ENCODE results near the gene IGSF9B.

Gene IGSF9B

DNA sequence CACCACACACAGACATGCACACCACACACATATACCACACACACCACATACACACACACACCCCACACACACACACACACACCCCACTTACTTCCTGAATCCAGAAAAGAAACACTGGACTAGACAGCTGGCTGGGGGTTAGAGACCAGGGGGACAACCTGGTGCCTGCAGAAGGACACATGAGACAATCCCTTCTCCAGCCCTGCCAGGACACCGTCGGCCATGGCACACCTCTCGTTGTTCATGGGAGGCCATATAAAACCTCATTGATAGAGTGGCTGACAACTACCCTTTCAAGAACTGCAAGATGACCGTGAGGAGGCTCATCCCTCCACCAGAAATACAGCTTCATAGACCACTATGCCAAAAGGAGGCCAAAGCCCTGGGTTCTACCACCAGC lies 54.3 kb downstream of the IGSF9B start:
- in situ Hi-C loops (cut with HindIII; ENCODE audit: low sequenced_read_pairs) = no loop called here

GRCh38 chr11:133901999-133902398 lies 54.8 kb downstream of the IGSF9B start:
- in situ Hi-C loops (cut with HindIII; ENCODE audit: low sequenced_read_pairs) = no loop called here

GRCh38 chr11:133901316-133901715 lies 55.5 kb downstream of the IGSF9B start:
- in situ Hi-C loops (cut with HindIII; ENCODE audit: low sequenced_read_pairs) = no loop called here

DNA sequence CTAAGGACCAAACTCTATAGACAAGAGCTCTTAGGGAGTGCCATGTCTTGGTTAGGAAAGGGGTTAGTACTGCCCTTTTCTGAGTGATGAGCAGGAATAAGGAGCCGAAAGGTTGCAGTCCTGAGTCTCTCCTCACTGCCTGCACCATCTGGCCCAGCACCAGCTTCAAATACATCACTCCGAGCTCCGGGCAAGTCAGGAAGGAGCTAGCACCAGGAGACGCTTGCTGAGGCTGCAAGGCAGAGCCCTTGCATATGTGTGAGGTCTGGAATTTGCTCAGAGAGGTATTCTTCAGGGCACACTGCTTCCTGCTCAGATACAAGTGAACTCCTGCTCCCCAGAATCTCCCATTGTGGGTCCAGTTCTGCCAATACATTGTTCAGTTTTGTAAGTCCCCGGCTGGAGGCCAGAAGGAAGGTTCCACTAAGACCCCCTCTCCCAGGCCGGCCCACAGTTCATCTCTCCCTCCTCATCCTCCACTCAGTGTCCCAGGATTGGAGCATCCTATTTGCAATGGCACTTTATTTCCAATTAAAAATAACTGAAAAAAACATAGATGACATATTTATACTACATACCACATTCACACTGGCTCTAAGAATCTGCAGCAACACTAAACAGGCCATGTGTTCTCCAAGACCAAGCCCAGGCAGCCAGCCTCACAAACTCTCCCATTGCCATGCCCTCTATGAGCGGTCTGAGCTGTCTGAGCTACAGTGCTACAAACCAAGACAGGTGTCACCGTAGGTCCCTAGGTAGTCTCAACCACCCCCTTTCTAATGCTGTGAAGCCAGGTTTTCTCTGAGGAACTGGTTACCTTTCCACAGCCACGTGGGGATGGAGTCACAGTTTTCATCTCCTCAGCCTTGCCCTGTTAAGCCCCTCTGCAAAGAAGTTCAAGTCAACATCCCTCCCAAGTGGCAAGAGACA lies 56.3 kb downstream of the IGSF9B start:
- in situ Hi-C loops (cut with HindIII; ENCODE audit: low sequenced_read_pairs) = no loop called here

DNA sequence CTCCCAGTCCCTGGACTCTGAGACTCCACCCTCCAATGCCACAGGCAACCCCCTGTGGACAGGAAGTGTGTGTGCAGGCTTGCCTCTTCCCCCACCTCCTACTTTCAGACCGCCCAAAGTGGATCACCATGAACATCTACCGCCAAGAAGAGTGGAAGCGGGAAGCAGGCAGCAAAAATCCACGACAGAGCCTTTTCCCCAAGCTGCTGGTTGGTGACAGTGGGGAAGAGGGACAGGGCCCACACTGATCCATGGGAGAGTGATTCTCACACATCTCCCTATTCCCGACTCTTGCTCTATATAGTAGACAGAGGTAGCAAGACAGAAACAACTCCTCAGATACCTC lies 58.0 kb downstream of the IGSF9B start:
- in situ Hi-C loops (cut with HindIII; ENCODE audit: low sequenced_read_pairs) = no loop called here

DNA sequence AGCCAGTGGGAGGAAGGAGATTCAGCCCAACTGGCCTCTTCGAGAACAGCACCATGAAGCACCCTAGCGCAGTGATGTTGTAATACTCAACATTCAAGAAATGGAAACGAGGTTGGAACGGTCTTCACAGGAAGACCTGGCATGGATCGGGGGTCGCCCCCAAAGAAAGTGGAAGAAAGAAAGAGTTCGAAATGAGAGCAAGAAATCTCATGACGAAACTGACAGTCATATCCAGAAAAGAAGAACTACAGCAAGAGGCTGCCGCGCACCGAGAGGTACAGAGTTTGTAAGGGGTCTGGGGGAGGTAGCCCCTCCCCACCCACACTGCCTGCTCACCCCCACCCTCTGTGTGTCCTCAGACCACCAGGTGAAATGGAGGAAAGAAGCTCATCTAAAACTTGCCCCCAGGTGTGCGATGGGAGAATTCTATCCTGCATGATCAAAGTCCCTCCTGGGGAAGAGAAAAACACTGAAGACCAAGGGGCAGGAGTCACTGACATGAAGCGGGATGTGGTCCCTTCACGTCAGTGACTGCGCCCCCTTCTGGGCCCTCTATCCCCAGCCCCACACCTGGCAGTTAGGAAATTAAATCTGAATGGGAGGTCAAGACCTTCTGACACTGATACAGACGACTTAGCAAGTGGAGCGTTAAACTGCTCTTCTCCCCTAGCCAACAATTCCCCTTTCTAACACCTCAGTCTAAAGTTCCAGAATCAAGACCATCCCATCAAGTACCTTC lies 58.6 kb downstream of the IGSF9B start:
- in situ Hi-C loops (cut with HindIII; ENCODE audit: low sequenced_read_pairs) = no loop called here

GRCh38 chr11:133897331-133897650 lies 59.5 kb downstream of the IGSF9B start:
- in situ Hi-C loops (cut with HindIII; ENCODE audit: low sequenced_read_pairs) = no loop called here

- in situ Hi-C loops (cut with HindIII; ENCODE audit: low sequenced_read_pairs) = no loop called here
These were observed 60.0 kb downstream of the IGSF9B start for GRCh38 chr11:133896642-133897330.

GRCh38 chr11:133896028-133896427 lies 60.7 kb downstream of the IGSF9B start:
- in situ Hi-C loops (cut with HindIII; ENCODE audit: low sequenced_read_pairs) = no loop called here

DNA sequence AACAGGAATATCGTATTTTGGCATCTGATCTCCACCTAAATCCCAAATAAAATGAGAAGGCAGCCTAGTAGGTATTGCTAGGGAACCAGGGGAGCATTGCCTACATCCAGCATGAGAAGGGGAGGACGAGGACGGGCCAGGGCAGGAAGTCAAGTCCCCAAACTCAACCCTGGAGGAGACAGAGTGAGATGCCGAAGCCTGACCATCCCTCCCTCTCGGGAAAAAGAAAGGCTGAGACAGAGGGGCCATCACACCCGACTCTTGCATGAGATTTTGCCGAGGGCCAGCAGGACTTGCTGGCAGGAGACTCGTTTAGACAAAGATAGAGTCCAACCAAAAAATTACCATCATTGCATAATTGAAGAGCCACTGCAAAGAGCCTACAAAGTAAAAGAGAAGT lies 61.2 kb downstream of the IGSF9B start:
- in situ Hi-C loops (cut with HindIII; ENCODE audit: low sequenced_read_pairs) = no loop called here

GRCh38 chr11:133895061-133895479 lies 61.7 kb downstream of the IGSF9B start:
- in situ Hi-C loops (cut with HindIII; ENCODE audit: low sequenced_read_pairs) = no loop called here

DNA sequence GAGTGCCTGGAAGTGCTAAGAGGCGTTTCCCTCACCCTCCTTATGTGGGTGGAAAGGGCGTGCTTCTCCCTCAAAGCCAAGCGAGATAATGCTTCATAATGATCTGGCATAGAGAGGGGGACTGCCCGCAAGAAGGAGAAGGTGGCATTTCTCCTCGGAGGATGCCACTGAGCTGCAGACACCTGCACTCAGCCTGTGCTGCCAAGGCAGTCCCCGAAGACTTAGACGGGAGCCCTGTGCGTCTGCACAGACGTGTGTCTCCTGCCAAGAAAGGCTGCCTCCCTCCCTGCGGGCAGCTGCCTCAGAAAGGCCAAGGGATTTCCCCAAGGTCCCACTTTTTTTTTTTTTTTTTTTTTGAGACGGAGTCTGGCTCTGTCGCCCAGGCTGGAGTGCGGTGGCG lies 63.4 kb downstream of the IGSF9B start:
- in situ Hi-C loops (cut with HindIII; ENCODE audit: low sequenced_read_pairs) = no loop called here

- in situ Hi-C loops (cut with HindIII; ENCODE audit: low sequenced_read_pairs) = no loop called here
These were observed 64.0 kb downstream of the IGSF9B start for GRCh38 chr11:133892584-133893380.

DNA sequence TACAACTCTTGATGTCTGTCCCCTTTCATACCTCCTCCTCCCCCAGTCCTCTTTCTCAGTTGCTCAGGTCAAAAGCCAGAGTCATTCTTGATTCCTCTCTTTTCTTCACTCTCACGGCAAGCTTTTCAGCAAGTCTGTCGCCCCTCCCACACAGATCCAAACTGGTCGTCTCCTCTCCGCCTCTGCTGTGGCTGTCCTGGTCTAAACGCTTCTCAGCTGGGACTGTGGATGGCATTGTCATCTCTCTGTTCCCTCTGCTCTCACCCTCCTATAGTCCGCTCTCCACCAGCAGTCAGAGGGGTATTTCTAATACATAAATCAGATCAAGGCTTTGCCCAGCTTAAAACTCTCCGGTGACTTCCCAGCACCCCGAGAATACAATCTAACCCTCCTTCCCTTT lies 64.6 kb downstream of the IGSF9B start:
- in situ Hi-C loops (cut with HindIII; ENCODE audit: low sequenced_read_pairs) = no loop called here

- in situ Hi-C loops (cut with HindIII; ENCODE audit: low sequenced_read_pairs) = no loop called here
These were observed 66.9 kb downstream of the IGSF9B start for GRCh38 chr11:133889893-133890292.

GRCh38 chr11:133889188-133889587 lies 67.6 kb downstream of the IGSF9B start:
- in situ Hi-C loops (cut with HindIII; ENCODE audit: low sequenced_read_pairs) = no loop called here

- in situ Hi-C loops (cut with HindIII; ENCODE audit: low sequenced_read_pairs) = no loop called here
These were observed 69.0 kb downstream of the IGSF9B start for GRCh38 chr11:133887692-133888332.

DNA sequence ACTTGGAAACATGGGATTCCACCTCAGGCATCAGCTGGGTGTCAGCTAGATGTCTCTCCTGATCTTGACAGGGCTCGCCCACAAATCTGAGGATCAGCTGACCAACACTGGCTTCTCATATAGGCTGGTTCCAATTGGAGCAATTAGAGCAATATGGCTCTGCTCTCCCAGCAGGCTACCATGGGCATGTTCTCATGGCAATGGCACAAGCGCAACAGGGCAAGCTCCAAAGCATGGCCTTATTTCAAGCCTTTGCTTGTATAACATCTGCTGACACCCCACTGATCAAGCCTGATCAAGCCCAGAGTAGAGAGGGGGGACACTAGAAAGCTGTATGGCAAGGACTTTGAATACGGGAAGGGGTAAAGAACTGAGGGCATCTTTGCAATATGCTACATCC lies 70.7 kb downstream of the IGSF9B start:
- in situ Hi-C loops (cut with HindIII; ENCODE audit: low sequenced_read_pairs) = no loop called here

DNA sequence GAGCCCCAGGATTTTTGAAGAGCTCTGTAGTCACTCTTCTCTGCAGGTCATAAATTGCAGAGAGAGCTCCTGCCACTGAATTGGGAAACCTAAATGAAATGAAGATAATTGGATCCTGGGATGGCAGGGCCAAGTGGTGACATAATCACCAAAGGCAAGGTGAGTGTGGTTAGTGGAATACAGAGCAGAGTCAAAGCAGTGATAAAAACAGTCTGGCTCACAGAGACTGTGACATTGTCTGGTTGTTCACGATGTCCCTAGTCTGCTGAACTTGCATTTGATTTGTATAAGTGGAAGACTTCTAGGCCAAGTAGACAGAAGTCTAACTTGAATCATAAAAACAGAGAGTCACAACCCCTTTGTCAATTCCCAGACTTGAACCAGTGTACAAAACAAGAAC lies 84.6 kb downstream of the IGSF9B start:
- in situ Hi-C loops (cut with HindIII; ENCODE audit: low sequenced_read_pairs) = no loop called here

DNA sequence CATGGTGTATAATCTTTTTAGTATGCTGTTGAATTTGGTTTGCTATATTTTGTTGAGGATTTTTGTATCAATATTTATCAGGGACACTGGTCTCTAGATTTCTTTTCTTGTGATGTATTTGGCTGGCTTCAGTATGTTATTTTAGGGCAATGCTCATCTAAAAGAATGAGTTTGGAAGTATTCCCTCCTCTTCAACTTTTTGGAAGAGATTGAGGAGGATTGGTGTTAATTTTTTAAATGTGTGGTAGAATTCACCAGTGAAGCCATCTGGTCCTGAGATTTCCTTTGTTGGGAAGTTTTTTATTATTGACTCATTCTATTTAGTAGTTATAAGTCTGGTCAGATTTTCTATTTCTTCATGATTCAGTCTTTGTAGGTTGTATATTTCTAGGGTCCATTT lies 89.3 kb downstream of the IGSF9B start:
- in situ Hi-C loops (cut with HindIII; ENCODE audit: low sequenced_read_pairs) = no loop called here
